H1 (cell line): ENCODE data around the gene LYPD3. TPM values are rescaled to one million over a fixed set of nuclear protein-coding genes. Genes with fewer than 3 reads are reported as not detected.

Experiments
- CTCF ChIA-PET: fragments of 300-600 bp; sonication (Branson Sonifier 250); formaldehyde crosslinking; loops from one replicate; lab custom pipeline; 2021; ENCODE audit not compliant: partially characterized antibody; lab: Charles Lee
- POLR2A ChIA-PET: fragments of 300-600 bp; sonication (Branson Sonifier 250); formaldehyde crosslinking; loops from one replicate; lab custom pipeline; 2021; ENCODE audit warnings: inconsistent platforms; ENCODE audit not compliant: partially characterized antibody; lab: Charles Lee
- DNase-seq, 2 experiments: peaks; one replicate each; pipeline versions ENCODE4 v3.0.0 to v3.0.0-alpha.2; 2010 to 2022; ENCODE audit warnings: low spot score in 2 of 2, low read depth in 1 of 2, mixed read lengths in 1 of 2
- FAIRE-seq: peaks from 2 replicates; lab custom pipeline; 2011; peaks lifted over from hg19 to GRCh38; lab: Jason Lieb, UNC
- H2AFZ ChIP-seq: 2 replicates; pipeline ENCODE4 v1.8.1; 2012; ENCODE audit warnings: low read length, inconsistent platforms
- H2AK5ac ChIP-seq: 2 replicates; pipeline ENCODE4 v1.6.1; 2013; ENCODE audit warnings: low read depth, low read length
- H2BK120ac ChIP-seq: replicated peaks from 2 replicates; pipeline ENCODE3; 2013; ENCODE audit warnings: low read depth, low read length, inconsistent platforms
- H2BK12ac ChIP-seq: 2 replicates; pipeline ENCODE4 v1.6.1; 2013; ENCODE audit warnings: low read depth, low read length
- H2BK15ac ChIP-seq: 2 replicates; pipeline ENCODE4 v1.6.1; 2013; ENCODE audit warnings: low read length
- H2BK20ac ChIP-seq: 2 replicates; pipeline ENCODE4 v1.6.1; 2013; ENCODE audit warnings: low read length
- H2BK5ac ChIP-seq: 2 replicates; pipeline ENCODE4 v1.6.1; 2013; ENCODE audit warnings: low read depth, low read length
- H3K14ac ChIP-seq: 2 replicates; pipeline ENCODE4 v1.6.1; 2013; ENCODE audit warnings: inconsistent platforms; ENCODE audit not compliant: insufficient read length
- H3K18ac ChIP-seq: 2 replicates; pipeline ENCODE4 v1.6.1; 2013; ENCODE audit warnings: low read length; ENCODE audit errors: extremely low read depth
- H3K23ac ChIP-seq: 2 replicates; pipeline ENCODE4 v1.6.1; 2013; ENCODE audit warnings: inconsistent platforms; ENCODE audit not compliant: insufficient read length
- H3K23me2 ChIP-seq: 2 replicates; pipeline ENCODE4 v1.6.1; 2013; ENCODE audit warnings: low read depth, low read length
- H3K27ac ChIP-seq: 2 replicates; pipeline ENCODE4 v1.6.1; 2011; ENCODE audit warnings: low read depth, low read length, inconsistent platforms
- H3K27me3 ChIP-seq, 4 experiments: replicated peaks in 1 of 4; 1 replicate in 1 of 4; 2 replicates in 3 of 4; pipeline versions ENCODE4 v1.6.1 to v1.8.1; 2011 to 2013; ENCODE audit warnings: low read length in 3 of 4, mild to moderate bottlenecking in 3 of 4, inconsistent platforms in 2 of 4, mixed read lengths in 2 of 4, moderate library complexity in 1 of 4; ENCODE audit not compliant: control insufficient read depth in 3 of 4, insufficient read depth in 3 of 4; ENCODE audit errors: extremely low read depth in 1 of 4
- H3K36me3 ChIP-seq, 4 experiments: 2 replicates each; pipeline versions ENCODE4 v1.6.1 to v1.8.1; 2011 to 2013; ENCODE audit warnings: mild to moderate bottlenecking in 4 of 4, low read length in 3 of 4, moderate library complexity in 2 of 4, control low read depth in 1 of 4, inconsistent platforms in 1 of 4; ENCODE audit not compliant: insufficient read depth in 4 of 4, control insufficient read depth in 2 of 4
- H3K4ac ChIP-seq: replicated peaks from 2 replicates; pipeline ENCODE3; 2013; ENCODE audit warnings: low read length, low read depth, mixed read lengths, inconsistent platforms; ENCODE audit not compliant: insufficient read length
- H3K4me1 ChIP-seq, 4 experiments: replicated peaks in 1 of 4; 1 replicate in 1 of 4; 2 replicates in 3 of 4; pipeline versions ENCODE4 v1.6.1 to v1.8.1; 2011 to 2013; ENCODE audit warnings: low read length in 3 of 4, inconsistent platforms in 2 of 4, mixed read lengths in 1 of 4; ENCODE audit not compliant: insufficient read depth in 4 of 4, control insufficient read depth in 3 of 4
- H3K4me2 ChIP-seq, 2 experiments: 2 replicates each; pipeline versions ENCODE4 v1.6.1 to v1.8.1; 2011 to 2013; ENCODE audit warnings: low read depth in 2 of 2, low read length in 2 of 2, control low read depth in 1 of 2, inconsistent platforms in 1 of 2, mild to moderate bottlenecking in 1 of 2; ENCODE audit not compliant: insufficient read depth in 1 of 2
- H3K4me3 ChIP-seq, 4 experiments: fragments of 200-600, 300-600 bp in 1 of 4; sonication (generic), shearing (Covaris generic), sonication (Bioruptor Twin) in 1 of 4; 2 replicates each; pipeline versions ENCODE4 v1.5.1 to v1.8.1; 2011 to 2016; ENCODE audit warnings: low read length in 4 of 4, low read depth in 3 of 4, control low read depth in 2 of 4, inconsistent platforms in 2 of 4, mild to moderate bottlenecking in 2 of 4, mixed read lengths in 1 of 4, moderate library complexity in 1 of 4; ENCODE audit not compliant: insufficient read depth in 2 of 4; ENCODE audit errors: extremely low read depth in 1 of 4
- H3K56ac ChIP-seq: replicated peaks from 2 replicates; pipeline ENCODE3; 2013; ENCODE audit warnings: low read depth, mild to moderate bottlenecking, mixed read lengths, low read length, inconsistent platforms; ENCODE audit not compliant: insufficient read length
- H3K79me1 ChIP-seq: 2 replicates; pipeline ENCODE4 v1.6.1; 2013; ENCODE audit warnings: low read depth, low read length, control low read depth
- H3K79me2 ChIP-seq, 2 experiments: 2 replicates each; pipeline versions ENCODE4 v1.6.1 to v1.8.1; 2012 to 2013; ENCODE audit warnings: low read length in 2 of 2, mild to moderate bottlenecking in 2 of 2, inconsistent platforms in 1 of 2; ENCODE audit not compliant: insufficient read depth in 2 of 2, control insufficient read depth in 1 of 2
- H3K9ac ChIP-seq, 4 experiments: replicated peaks in 1 of 4; 1 replicate in 1 of 4; 2 replicates in 3 of 4; pipeline versions ENCODE4 v1.6.1 to v1.8.1; 2011 to 2013; ENCODE audit warnings: low read depth in 3 of 4, low read length in 3 of 4, control low read depth in 2 of 4, mild to moderate bottlenecking in 2 of 4, moderate library complexity in 2 of 4, inconsistent platforms in 1 of 4; ENCODE audit errors: extremely low read depth in 1 of 4
- H3K9me3 ChIP-seq, 2 experiments: 2 replicates each; pipeline versions ENCODE4 v1.6.1 to v1.8.1; 2012 to 2013; ENCODE audit warnings: mild to moderate bottlenecking in 2 of 2, moderate library complexity in 2 of 2, control low read depth in 1 of 2, inconsistent platforms in 1 of 2, low read depth in 1 of 2, low read length in 1 of 2, mixed read lengths in 1 of 2; ENCODE audit not compliant: insufficient read depth in 2 of 2
- H4K20me1 ChIP-seq, 2 experiments: replicated peaks in 1 of 2; 2 replicates each; pipeline versions ENCODE3 to v1.8.1; 2011 to 2013; ENCODE audit warnings: inconsistent platforms in 2 of 2, low read length in 2 of 2, mild to moderate bottlenecking in 1 of 2; ENCODE audit not compliant: insufficient read depth in 2 of 2, control insufficient read depth in 1 of 2
- H4K5ac ChIP-seq: 2 replicates; pipeline ENCODE4 v1.6.1; 2013; ENCODE audit warnings: low read length, low read depth, mixed read lengths, inconsistent platforms; ENCODE audit not compliant: insufficient read length
- H4K8ac ChIP-seq: 2 replicates; pipeline ENCODE4 v1.8.0; 2013; ENCODE audit warnings: mild to moderate bottlenecking, moderate library complexity, low read length, inconsistent platforms; ENCODE audit not compliant: insufficient read depth; ENCODE audit errors: extremely low read depth
- H4K91ac ChIP-seq: replicated peaks from 2 replicates; pipeline ENCODE3; 2013; ENCODE audit warnings: low read length, mixed read lengths, inconsistent platforms; ENCODE audit not compliant: insufficient read length
- SAP30 ChIP-seq: fragments of 300-600 bp; sonication (generic); IDR thresholded peaks from 2 replicates; pipeline ENCODE4 v1.7.1; 2012; ENCODE audit warnings: low read length, moderate library complexity, mild to moderate bottlenecking, inconsistent platforms; ENCODE audit not compliant: insufficient read depth, insufficient replicate concordance
- TEAD4 ChIP-seq: IDR thresholded peaks from 2 replicates; pipeline ENCODE4 v1.6.1; 2012; ENCODE audit warnings: low read depth, low read length, inconsistent platforms, mixed read lengths
- WGBS, 2 experiments: shearing (Covaris generic) in 1 of 2; methylation state at CpG; one replicate each; pipeline versions ENCODE4 v1.1.6 to v1.1.7; 2013 to 2015; ENCODE audit warnings: low lambda C conversion rate in 2 of 2, mixed read lengths in 2 of 2, inconsistent platforms in 1 of 2, low coverage in 1 of 2, missing lambda C conversion rate in 1 of 2; ENCODE audit not compliant: insufficient replicate concordance in 2 of 2, insufficient coverage in 1 of 2, insufficient read length in 1 of 2; ENCODE audit errors: extremely low coverage in 1 of 2, missing lambda C conversion rate in 1 of 2; 5-methylcytosine and 5-hydroxymethylcytosine counted together
- polyA plus RNA-seq, 7 experiments: library from polyadenylated mRNA; depleted of rRNA in 3 of 7; stranded (reverse) in 5 of 7; unstranded in 2 of 7; fragments of >200 nt in 5 of 7; fragments of 200-250 nt in 2 of 7; gene quantifications; 1 replicate in 5 of 7; 2 replicates in 1 of 7; 4 replicates in 1 of 7; pipeline versions ENCODE4 v1.2.1 to v1.2.3, GENCODE V29; 2011 to 2013; ENCODE audit warnings: missing spikeins in 2 of 7, mixed read lengths in 2 of 7
- total RNA-seq: library from RNA; stranded (reverse); fragmentation: NEBNext Ultra II Directional; extraction: Animal tissue kit (Norgen Biotek cat#: 25700); gene quantifications from 2 replicates; pipeline ENCODE4 v1.2.1, GENCODE V29; 2021

LYPD3 gene
- total and polyA plus RNA-seq, 2 of the 8 experiments (the other 6 are each of a cell fraction or from before 2014, with no cell fraction given) = 4.1 to 16.4 TPM

DNA sequence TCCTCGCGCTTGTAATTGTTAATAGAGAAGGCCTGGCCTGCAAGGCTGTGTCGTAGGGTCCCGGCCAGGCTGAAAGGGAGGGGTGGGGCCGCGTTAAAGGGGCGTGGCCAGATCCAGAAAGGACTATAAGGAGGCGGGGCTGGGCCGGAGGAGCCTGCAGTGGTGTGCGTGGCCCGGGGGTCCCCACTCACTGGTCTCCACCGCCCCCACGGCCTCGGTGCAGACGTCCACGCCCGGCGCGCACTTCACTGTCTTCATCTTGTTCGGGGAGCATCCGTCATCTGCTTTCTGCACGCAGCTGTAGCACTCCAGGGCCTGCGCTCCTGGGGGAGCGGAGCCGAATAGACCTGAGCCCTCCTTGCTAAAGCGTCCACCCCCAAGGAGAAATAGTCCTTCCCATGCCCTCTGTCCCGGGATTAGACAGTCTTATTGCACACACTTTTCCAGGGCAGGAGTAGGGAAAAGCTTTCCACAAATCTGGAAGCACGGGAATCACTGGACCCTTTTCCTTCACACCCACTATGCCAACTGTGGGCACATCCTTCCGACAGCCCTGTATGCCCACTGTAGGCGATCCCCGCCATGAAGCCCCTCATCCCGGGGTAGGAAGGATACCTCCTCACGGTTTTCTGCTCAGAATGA lies 1.2 kb downstream of the LYPD3 start:
- 17% methylated on average over 33 of the region's 33 CpGs; no CpG with 5 or more reads in 1 of the 2 experiments for WGBS, 2 experiments
- H3K27me3 ChIP-seq = peaks cover 0 to 25% (median 15%) of the 10 kb centered on the region in 4 experiments; a peak in 6 of 7 replicates
- H3K79me2 ChIP-seq = no peaks in the 10 kb centered on the region
- no peak overlapping the region for H3K4ac ChIP-seq
- CTCF ChIA-PET = interaction anchor here (0.9 to 4.9 kb wide), 6 partner anchors 17 to 898 kb away, joined by 3 to 33 read pairs (median 4); partner anchors contain the start of gene PHLDB3
- no peaks in the 10 kb centered on the region for H3K9me3 ChIP-seq
- H3K14ac ChIP-seq = no peak overlapping the region
- peak overlapping the region; percentile 74 for H2AFZ ChIP-seq
- no peak overlapping the region for H2BK12ac ChIP-seq
- H3K79me1 ChIP-seq = no peaks in the 10 kb centered on the region
- no peak overlapping the region for H2BK15ac ChIP-seq
- POLR2A ChIA-PET = interaction anchor here (1.1 to 4.4 kb wide), 6 partner anchors 10 to 159 kb away, joined by 3 to 23 read pairs (median 4); no protein-coding TSS in a partner anchor
- peaks cover 0 to 8% (median 3%) of the 10 kb centered on the region in 4 experiments; a peak in 4 of 7 replicates for H3K4me1 ChIP-seq
- FAIRE-seq = no peak
- no peak overlapping the region for H2BK120ac ChIP-seq
- no peak overlapping the region; the same call in 1 of the 2 replicates for H3K18ac ChIP-seq
- DNase-seq = peak in 1 of 2 experiments; percentile 88
- H3K36me3 ChIP-seq = no peaks in the 10 kb centered on the region
- no peak overlapping the region for H4K91ac ChIP-seq
- H4K8ac ChIP-seq = no peak overlapping the region
- H2BK20ac ChIP-seq = no peak overlapping the region
- no peak overlapping the region for H3K27ac ChIP-seq
- TF ChIP-seq SAP30 (peak; percentile 1), TEAD4 (no peak)
- TF ChIP-seq, all 59 proteins: peak for 1
- Histone ChIP-seq H4K5ac (no peak overlapping the region), H3K56ac (no peak overlapping the region), H3K4me3 (peak overlapping the region; percentile 50 to 93 (median 85)), H3K4me2 (peak overlapping the region; percentile 77 to 87), H3K9ac (0 out of 7 replicates have a peak overlapping the region, but pooled peaks of 1 of the 4 experiments have one; percentile 2), H4K20me1 (no peaks in the 10 kb centered on the region), H3K23ac (no peak overlapping the region), H3K23me2 (peaks cover 13% of the 10 kb centered on the region), H2BK5ac (no peak overlapping the region), H2AK5ac (no peak overlapping the region)
